Neutrophil (primary cell): ENCODE data around the gene RASAL1.

ENCODE experiments used
- H3K27ac ChIP-seq: fragments of 200-600 bp; sonication (generic); 2 replicates; pipeline ENCODE4 v1.5.1; 2016; ENCODE audit warnings: mild to moderate bottlenecking, moderate library complexity
- H3K27me3 ChIP-seq: fragments of 200-600 bp; sonication (generic); 2 replicates; pipeline ENCODE4 v1.6.0; 2016; ENCODE audit warnings: mild to moderate bottlenecking
- H3K36me3 ChIP-seq: fragments of 200-600 bp; sonication (generic); 2 replicates; pipeline ENCODE4 v1.5.1; 2017
- H3K4me1 ChIP-seq, 2 experiments: fragments of 200-600 bp in 1 of 2; sonication (generic) in 1 of 2; 1 replicate in 1 of 2; 2 replicates in 1 of 2; pipeline versions ENCODE4 v1.5.1 to v1.6.1; 2013 to 2016; ENCODE audit warnings: low read depth in 1 of 2, low read length in 1 of 2, mild to moderate bottlenecking in 1 of 2, moderate library complexity in 1 of 2; ENCODE audit not compliant: control insufficient read depth in 1 of 2, insufficient read depth in 1 of 2
- H3K4me3 ChIP-seq, 2 experiments: fragments of 200-600 bp in 1 of 2; sonication (generic) in 1 of 2; 1 replicate in 1 of 2; 2 replicates in 1 of 2; pipeline ENCODE4 v1.5.1; 2013 to 2016; ENCODE audit warnings: low read depth in 1 of 2, low read length in 1 of 2, mild to moderate bottlenecking in 1 of 2, moderate library complexity in 1 of 2
- H3K9me3 ChIP-seq: fragments of 200-600 bp; sonication (generic); 2 replicates; pipeline ENCODE4 v1.5.1; 2016
- TF ChIP-seq, protein P1 (sequence below): fragments of 200-600 bp; sonication (generic); IDR thresholded peaks from 2 replicates; pipeline ENCODE4 v1.5.1; 2016; ENCODE audit warnings: antibody characterized with exemption

The RASAL1 gene

DNA sequence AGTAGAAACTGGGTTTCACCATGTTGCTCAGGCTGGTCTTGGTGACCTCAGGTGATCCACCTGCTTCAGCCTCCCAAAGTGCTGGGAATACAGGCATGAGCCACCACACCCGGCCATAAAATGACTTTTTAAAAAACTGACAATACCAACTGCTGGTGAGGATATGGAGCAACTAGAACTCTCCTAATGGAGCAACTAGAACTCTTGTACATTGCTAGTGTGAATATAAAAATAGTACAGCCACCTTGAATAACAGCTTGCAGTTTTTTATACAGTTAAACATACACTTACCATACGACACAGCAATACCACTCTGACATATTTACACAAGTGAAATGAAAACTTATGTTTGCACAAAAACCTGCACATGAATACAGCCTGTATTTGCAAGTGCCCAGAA lies 11.4 kb upstream of the RASAL1 start:
- Histone ChIP-seq H3K9me3 (no peaks in the 10 kb centered on the region), H3K36me3 (no peaks in the 10 kb centered on the region), H3K27ac (no peak overlapping the region)

DNA sequence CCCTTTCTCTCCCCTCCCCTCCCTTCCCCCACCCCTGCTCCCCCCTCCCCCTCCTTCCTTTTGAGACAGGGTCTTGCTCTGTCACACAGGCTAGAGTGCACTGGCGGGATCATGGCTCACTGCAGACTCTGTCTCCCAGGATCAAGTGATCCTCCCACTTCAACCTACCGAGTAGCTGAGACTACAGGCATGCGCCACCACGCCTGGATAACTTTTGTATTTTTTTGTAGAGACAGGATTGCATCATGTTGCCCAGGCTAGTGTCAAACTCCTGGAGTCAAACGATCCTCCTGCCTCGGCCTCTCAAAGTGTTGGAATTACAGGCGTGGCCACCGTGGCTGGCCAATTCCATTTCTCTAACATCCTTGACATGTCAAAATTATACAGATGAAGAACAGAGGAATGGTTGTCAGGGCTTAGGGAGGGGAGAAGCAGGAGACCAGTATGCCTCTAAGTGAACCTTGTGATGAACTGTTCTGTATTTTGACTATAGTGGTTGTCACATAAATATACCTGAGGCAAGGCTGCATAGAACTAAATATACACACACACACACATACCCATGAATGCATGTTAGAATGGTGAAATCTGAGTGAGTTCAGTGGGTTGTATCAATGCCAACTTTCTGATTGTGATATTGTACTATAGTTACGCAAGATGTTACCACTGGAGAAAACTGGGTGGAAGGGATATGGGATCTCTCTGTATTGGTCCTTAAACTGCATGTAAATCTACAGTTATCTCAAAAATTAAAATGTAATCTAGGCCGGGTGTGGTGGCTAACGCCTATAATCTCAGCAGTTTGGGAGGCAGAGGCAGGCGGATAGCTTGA lies 10.4 kb upstream of the RASAL1 start:
- Histone ChIP-seq H3K4me1 (peaks cover 12 to 14% of the 10 kb centered on the region in 2 experiments), H3K36me3 (no peaks in the 10 kb centered on the region), H3K9me3 (no peaks in the 10 kb centered on the region), H3K4me3 (no peak overlapping the region), H3K27ac (no peak overlapping the region), H3K27me3 (peaks cover 43% of the 10 kb centered on the region)
- TF ChIP-seq, protein P1, sequence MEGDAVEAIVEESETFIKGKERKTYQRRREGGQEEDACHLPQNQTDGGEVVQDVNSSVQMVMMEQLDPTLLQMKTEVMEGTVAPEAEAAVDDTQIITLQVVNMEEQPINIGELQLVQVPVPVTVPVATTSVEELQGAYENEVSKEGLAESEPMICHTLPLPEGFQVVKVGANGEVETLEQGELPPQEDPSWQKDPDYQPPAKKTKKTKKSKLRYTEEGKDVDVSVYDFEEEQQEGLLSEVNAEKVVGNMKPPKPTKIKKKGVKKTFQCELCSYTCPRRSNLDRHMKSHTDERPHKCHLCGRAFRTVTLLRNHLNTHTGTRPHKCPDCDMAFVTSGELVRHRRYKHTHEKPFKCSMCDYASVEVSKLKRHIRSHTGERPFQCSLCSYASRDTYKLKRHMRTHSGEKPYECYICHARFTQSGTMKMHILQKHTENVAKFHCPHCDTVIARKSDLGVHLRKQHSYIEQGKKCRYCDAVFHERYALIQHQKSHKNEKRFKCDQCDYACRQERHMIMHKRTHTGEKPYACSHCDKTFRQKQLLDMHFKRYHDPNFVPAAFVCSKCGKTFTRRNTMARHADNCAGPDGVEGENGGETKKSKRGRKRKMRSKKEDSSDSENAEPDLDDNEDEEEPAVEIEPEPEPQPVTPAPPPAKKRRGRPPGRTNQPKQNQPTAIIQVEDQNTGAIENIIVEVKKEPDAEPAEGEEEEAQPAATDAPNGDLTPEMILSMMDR = no peak

More for the DNA sequence above, 11.4 kb upstream of the RASAL1 start:
- H3K4me3 ChIP-seq = no peak overlapping the region
- H3K4me1 ChIP-seq = peaks cover 12 to 13% of the 10 kb centered on the region in 2 experiments
- TF ChIP-seq, protein P1 = no peak
- H3K27me3 ChIP-seq = peaks cover 54% of the 10 kb centered on the region

DNA sequence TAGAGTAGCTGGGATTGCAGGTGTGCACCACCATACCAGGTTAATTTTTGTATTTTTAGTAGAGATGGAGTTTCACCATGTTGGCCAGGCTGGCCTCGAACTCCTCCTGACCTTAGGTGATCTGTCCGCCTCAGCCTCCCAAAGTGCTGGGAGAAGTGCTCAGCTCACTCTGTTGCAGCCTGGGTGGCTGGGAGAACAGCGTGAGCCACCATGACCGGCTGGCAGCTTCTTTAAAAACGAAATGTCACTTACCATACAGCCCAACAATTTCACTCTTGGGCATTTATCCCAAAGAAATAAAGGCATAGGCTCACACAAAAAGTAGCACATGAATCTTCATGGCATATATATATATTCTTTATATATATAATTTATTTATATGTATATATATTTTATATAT lies 9.2 kb upstream of the RASAL1 start:
- H3K27ac ChIP-seq = no peak overlapping the region
- no peak overlapping the region for H3K4me3 ChIP-seq
- no peaks in the 10 kb centered on the region for H3K9me3 ChIP-seq
- peaks cover 32% of the 10 kb centered on the region for H3K27me3 ChIP-seq
- no peaks in the 10 kb centered on the region for H3K36me3 ChIP-seq
- TF ChIP-seq, protein P1 = no peak
- peaks cover 12 to 14% of the 10 kb centered on the region in 2 experiments for H3K4me1 ChIP-seq

DNA sequence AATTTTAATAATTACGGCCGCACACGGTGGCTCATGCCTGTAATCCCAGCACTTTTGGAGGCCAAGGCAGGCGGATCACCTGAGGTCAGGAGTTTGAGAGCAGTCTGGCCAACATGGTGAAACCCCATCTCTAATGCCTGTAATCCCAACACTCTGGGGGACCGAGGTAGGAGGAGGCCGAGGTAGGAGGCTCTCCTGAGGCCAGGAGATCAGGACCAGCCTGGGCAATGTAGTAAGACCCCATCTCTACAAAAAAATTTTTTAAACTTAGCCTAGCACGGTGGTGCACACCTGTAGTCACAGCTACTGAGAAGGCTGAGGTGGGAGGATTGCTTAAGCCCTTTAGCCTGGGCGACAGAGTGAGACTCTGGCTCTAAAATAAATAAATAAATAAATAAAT lies 8.4 kb upstream of the RASAL1 start:
- Histone ChIP-seq H3K36me3 (no peaks in the 10 kb centered on the region), H3K9me3 (no peaks in the 10 kb centered on the region), H3K4me1 (peaks cover 12 to 14% of the 10 kb centered on the region in 2 experiments), H3K27ac (no peak overlapping the region), H3K27me3 (peaks cover 23% of the 10 kb centered on the region), H3K4me3 (no peak overlapping the region)
- TF ChIP-seq, protein P1 = no peak

DNA sequence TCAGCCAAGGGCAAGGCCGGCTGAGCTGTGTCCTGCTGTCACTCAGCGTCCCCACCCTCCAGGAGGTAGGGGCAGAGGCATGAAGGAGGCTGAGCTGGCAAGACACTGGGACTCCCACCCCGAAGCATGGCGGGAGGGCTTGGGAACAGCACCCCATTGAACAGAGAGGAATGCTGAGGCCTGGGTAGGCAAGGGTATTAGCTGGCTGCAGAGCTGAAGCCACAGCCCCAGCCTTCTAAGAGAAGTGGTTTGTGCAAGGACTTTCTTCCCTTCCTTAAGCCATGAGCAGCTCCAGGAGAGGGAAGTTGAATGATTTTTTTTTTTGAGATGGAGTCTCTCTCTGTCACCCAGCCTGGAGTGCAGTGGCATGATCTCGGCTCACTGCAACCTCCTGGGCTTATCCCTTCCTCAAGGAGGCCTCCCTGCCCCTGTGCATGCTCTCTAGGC lies 7.3 kb upstream of the RASAL1 start:
- Histone ChIP-seq H3K4me3 (peak overlapping the region in 1 of 2 experiments; percentile 8), H3K9me3 (no peaks in the 10 kb centered on the region), H3K36me3 (no peaks in the 10 kb centered on the region), H3K4me1 (peaks cover 12 to 14% of the 10 kb centered on the region in 2 experiments), H3K27me3 (peaks cover 13% of the 10 kb centered on the region), H3K27ac (peak overlapping the region; percentile 70)
- TF ChIP-seq, protein P1 = no peak
